ENCODE measurements around the gene OR52H1.

- TF ChIP-seq EZH2 (IDR thresholded peaks at IDR 0.05; ENCODE audit: insufficient read depth, poor library complexity, severe bottlenecking) (no peak), EZH2phosphoT487 (IDR thresholded peaks at IDR 0.05; ENCODE audit: insufficient read depth, low read depth) (no peak)
Measured at GRCh38 chr11:5509803-5510202, 38.5 kb downstream of the OR52H1 start, which contains the start of gene UBQLN3.
